Muscle layer of colon (tissue), 2 donors: ENCODE results near the gene ETV6.
"Not testable (repeated sequence)": the region's sequence is repeated elsewhere in the genome, so short reads cannot be mapped to it uniquely, and the experiment has no call there.

Source experiments
- H3K27ac ChIP-seq: one replicate; pipeline ENCODE4 v1.7.0; 2013; ENCODE audit warnings: low read depth, mild to moderate bottlenecking, low read length, moderate library complexity
- H3K27me3 ChIP-seq, 2 donors: one replicate each; pipeline ENCODE4 v1.7.0; 2013; ENCODE audit warnings: low read length in 2 of 2, mild to moderate bottlenecking in 2 of 2; ENCODE audit not compliant: insufficient read depth in 2 of 2, control insufficient read depth in 1 of 2
- H3K36me3 ChIP-seq: one replicate; pipeline ENCODE4 v1.7.0; 2013; ENCODE audit warnings: mild to moderate bottlenecking, low read length; ENCODE audit not compliant: insufficient read depth
- H3K4me1 ChIP-seq: one replicate; pipeline ENCODE4 v1.7.0; 2013; ENCODE audit warnings: mild to moderate bottlenecking, low read length; ENCODE audit not compliant: insufficient read depth
- H3K4me3 ChIP-seq, 2 donors: one replicate each; pipeline ENCODE4 v1.7.0; 2013; ENCODE audit warnings: low read length in 2 of 2, low read depth in 1 of 2, mild to moderate bottlenecking in 1 of 2, moderate library complexity in 1 of 2
- H3K9ac ChIP-seq: one replicate; pipeline ENCODE4 v1.7.0; 2013; ENCODE audit warnings: low read length
- H3K9me3 ChIP-seq: one replicate; pipeline ENCODE4 v1.7.0; 2013; ENCODE audit warnings: mild to moderate bottlenecking, low read length
- donor health status: abdominal sarcoma.
- donor health status: Adenocarcinoma of cecum.

ETV6 gene

GRCh38 chr12:11672256-11673191 lies 23.1 kb downstream of the ETV6 start:
- Histone ChIP-seq H3K9me3 (no peaks in the 10 kb centered on the region), H3K4me3 (no peak overlapping the region), H3K9ac (no peak overlapping the region)

GRCh38 chr12:11673666-11674461 lies 24.4 kb downstream of the ETV6 start:
- no peaks in the 10 kb centered on the region for H3K27me3 ChIP-seq
- no peaks in the 10 kb centered on the region for H3K36me3 ChIP-seq
- H3K9ac ChIP-seq: no peak overlapping the region
- peak overlapping the region; percentile 12 for H3K27ac ChIP-seq
- peak overlapping the region in 1 of 2 donors; percentile 33 for H3K4me3 ChIP-seq
- no peaks in the 10 kb centered on the region for H3K9me3 ChIP-seq
- peaks cover 75% of the 10 kb centered on the region for H3K4me1 ChIP-seq

More at GRCh38 chr12:11672256-11673191, 23.1 kb downstream of the ETV6 start:
- Histone ChIP-seq H3K36me3 (no peaks in the 10 kb centered on the region), H3K27ac (no peak overlapping the region), H3K27me3 (no peaks in the 10 kb centered on the region), H3K4me1 (peaks cover 65% of the 10 kb centered on the region)

GRCh38 chr12:11674894-11675390 lies 25.5 kb downstream of the ETV6 start:
- Histone ChIP-seq H3K27ac (no peak overlapping the region), H3K4me3 (no peak overlapping the region), H3K4me1 (peaks cover 75% of the 10 kb centered on the region), H3K9me3 (no peaks in the 10 kb centered on the region), H3K9ac (no peak overlapping the region), H3K27me3 (no peaks in the 10 kb centered on the region), H3K36me3 (no peaks in the 10 kb centered on the region)

- peaks cover 67% of the 10 kb centered on the region for H3K4me1 ChIP-seq
- no peaks in the 10 kb centered on the region for H3K9me3 ChIP-seq
- no peak overlapping the region for H3K27ac ChIP-seq
- H3K27me3 ChIP-seq: no peaks in the 10 kb centered on the region
- H3K36me3 ChIP-seq: no peaks in the 10 kb centered on the region
- H3K4me3 ChIP-seq: no peak overlapping the region
- no peak overlapping the region for H3K9ac ChIP-seq
Observed at GRCh38 chr12:11676052-11676451, 26.6 kb downstream of the ETV6 start.

GRCh38 chr12:11677093-11677492 lies 27.6 kb downstream of the ETV6 start:
- H3K27me3 ChIP-seq: no peaks in the 10 kb centered on the region
- H3K36me3 ChIP-seq: no peaks in the 10 kb centered on the region
- H3K9ac ChIP-seq: no peak overlapping the region
- H3K27ac ChIP-seq: no peak overlapping the region
- H3K4me3 ChIP-seq: no peak overlapping the region
- H3K9me3 ChIP-seq: no peaks in the 10 kb centered on the region
- peaks cover 64% of the 10 kb centered on the region for H3K4me1 ChIP-seq

GRCh38 chr12:11677752-11678151 lies 28.3 kb downstream of the ETV6 start:
- no peaks in the 10 kb centered on the region for H3K27me3 ChIP-seq
- H3K36me3 ChIP-seq: no peaks in the 10 kb centered on the region
- H3K9ac ChIP-seq: no peak overlapping the region
- no peak overlapping the region for H3K4me3 ChIP-seq
- no peak overlapping the region for H3K27ac ChIP-seq
- H3K9me3 ChIP-seq: no peaks in the 10 kb centered on the region
- H3K4me1 ChIP-seq: peaks cover 57% of the 10 kb centered on the region

- H3K4me1 ChIP-seq: peaks cover 48% of the 10 kb centered on the region
- H3K9ac ChIP-seq: no peak overlapping the region
- H3K9me3 ChIP-seq: no peaks in the 10 kb centered on the region
- H3K27me3 ChIP-seq: no peaks in the 10 kb centered on the region
- H3K36me3 ChIP-seq: no peaks in the 10 kb centered on the region
- no peak overlapping the region for H3K27ac ChIP-seq
- no peak overlapping the region for H3K4me3 ChIP-seq
Observed at GRCh38 chr12:11678781-11679180, 29.3 kb downstream of the ETV6 start.

GRCh38 chr12:11681207-11681606 lies 31.7 kb downstream of the ETV6 start:
- Histone ChIP-seq H3K9me3 (no peaks in the 10 kb centered on the region), H3K27me3 (no peaks in the 10 kb centered on the region), H3K27ac (no peak overlapping the region), H3K4me1 (peaks cover 46% of the 10 kb centered on the region), H3K4me3 (no peak overlapping the region), H3K9ac (no peak overlapping the region), H3K36me3 (no peaks in the 10 kb centered on the region)

GRCh38 chr12:11681695-11682094 lies 32.2 kb downstream of the ETV6 start:
- H3K9me3 ChIP-seq, H3K36me3 ChIP-seq: not testable (repeated sequence)
- H3K4me1 ChIP-seq: peaks cover 46% of the 10 kb centered on the region

GRCh38 chr12:11684393-11684792 lies 34.9 kb downstream of the ETV6 start:
- Histone ChIP-seq H3K36me3 (no peaks in the 10 kb centered on the region), H3K9me3 (no peaks in the 10 kb centered on the region), H3K4me3 (no peak overlapping the region), H3K27ac (no peak overlapping the region), H3K9ac (no peak overlapping the region), H3K4me1 (peaks cover 49% of the 10 kb centered on the region), H3K27me3 (no peaks in the 10 kb centered on the region)

More at GRCh38 chr12:11681695-11682094, 32.2 kb downstream of the ETV6 start:
- H3K9ac ChIP-seq, H3K4me3 ChIP-seq, H3K27me3 ChIP-seq, H3K27ac ChIP-seq: not testable (repeated sequence)

GRCh38 chr12:11684811-11685210 lies 35.3 kb downstream of the ETV6 start:
- Histone ChIP-seq H3K4me3 (no peak overlapping the region), H3K27ac (peak overlapping the region; percentile 19), H3K36me3 (no peaks in the 10 kb centered on the region), H3K9ac (no peak overlapping the region), H3K9me3 (no peaks in the 10 kb centered on the region), H3K4me1 (peaks cover 49% of the 10 kb centered on the region), H3K27me3 (no peaks in the 10 kb centered on the region)
